GM23338 (cell line): ENCODE results near the gene GTF3C2. TPM values are rescaled to one million over a fixed set of nuclear protein-coding genes. Genes with fewer than 3 reads are reported as not detected.

ENCODE experiments used
- ATAC-seq: fragments of 200-7000 bp; cut with Tn5 transposase; 3 replicates; pipeline ENCODE4 v1.9.1; 2020
- DNase-seq: peaks from one replicate; pipeline ENCODE4 v3.0.0-alpha.2; 2015; ENCODE audit warnings: low spot score
- H2AFZ ChIP-seq: fragments of 200-600 bp; sonication (generic); 2 replicates; pipeline ENCODE4 v1.8.0; 2016; ENCODE audit warnings: antibody characterized with exemption, mild to moderate bottlenecking, moderate library complexity
- H3F3A ChIP-seq: fragments of 200-600 bp; sonication (generic); replicated peaks from 2 replicates; pipeline ENCODE4 v1.8.0; 2017; ENCODE audit warnings: antibody characterized with exemption, mixed run types, low read depth
- H3K27ac ChIP-seq: fragments of 200-600 bp; sonication (generic); 2 replicates; pipeline ENCODE4 v1.6.1; 2016; ENCODE audit warnings: low read depth
- H3K27me3 ChIP-seq: fragments of 200-600 bp; sonication (generic); 2 replicates; pipeline ENCODE4 v1.8.0; 2016; ENCODE audit warnings: mild to moderate bottlenecking, mixed run types, moderate library complexity; ENCODE audit not compliant: insufficient read depth
- H3K36me3 ChIP-seq: fragments of 200-600 bp; sonication (generic); 2 replicates; pipeline ENCODE4 v1.8.0; 2016; ENCODE audit warnings: mild to moderate bottlenecking; ENCODE audit not compliant: insufficient read depth
- H3K4me1 ChIP-seq: fragments of 200-600 bp; sonication (generic); 2 replicates; pipeline ENCODE4 v1.8.0; 2016; ENCODE audit warnings: mild to moderate bottlenecking, moderate library complexity; ENCODE audit not compliant: insufficient read depth
- H3K4me2 ChIP-seq: fragments of 200-600 bp; sonication (generic); 2 replicates; pipeline ENCODE4 v1.7.1; 2017; ENCODE audit warnings: mixed run types
- H3K4me3 ChIP-seq: fragments of 200-600 bp; sonication (generic); 2 replicates; pipeline ENCODE4 v1.6.1; 2016; ENCODE audit warnings: mixed run types
- H3K79me2 ChIP-seq: fragments of 200-600 bp; sonication (generic); replicated peaks from 2 replicates; pipeline ENCODE4 v1.8.0; 2017; ENCODE audit warnings: mild to moderate bottlenecking; ENCODE audit not compliant: insufficient read depth
- H3K9me2 ChIP-seq: fragments of 200-600 bp; sonication (generic); 2 replicates; pipeline ENCODE4 v1.8.0; 2017; ENCODE audit not compliant: insufficient read depth
- H4K20me1 ChIP-seq: fragments of 200-600 bp; sonication (generic); replicated peaks from 2 replicates; pipeline ENCODE4 v1.8.0; 2017; ENCODE audit warnings: mild to moderate bottlenecking; ENCODE audit not compliant: insufficient read depth
- H3K27ac Mint-ChIP-seq: 2 replicates; pipeline ENCODE4 v1.8.0; 2020; ENCODE audit warnings: inconsistent platforms, mild to moderate bottlenecking, moderate library complexity, mixed read lengths
- H3K27me3 Mint-ChIP-seq: 3 replicates; pipeline ENCODE4 v1.8.0; 2022; ENCODE audit warnings: low read depth, mild to moderate bottlenecking, moderate library complexity, mixed read lengths, inconsistent platforms; ENCODE audit not compliant: insufficient read depth, poor library complexity
- H3K36me3 Mint-ChIP-seq: 3 replicates; pipeline ENCODE4 v1.8.0; 2021; ENCODE audit warnings: low read depth, mild to moderate bottlenecking, inconsistent platforms, moderate library complexity, mixed read lengths
- H3K4me1 Mint-ChIP-seq: 3 replicates; pipeline ENCODE4 v1.8.0; 2020; ENCODE audit warnings: mild to moderate bottlenecking, inconsistent platforms, mixed read lengths
- H3K4me3 Mint-ChIP-seq: 3 replicates; pipeline ENCODE4 v1.8.0; 2021; ENCODE audit warnings: moderate library complexity, mild to moderate bottlenecking, inconsistent platforms, mixed read lengths
- H3K9me3 Mint-ChIP-seq: 3 replicates; pipeline ENCODE4 v1.8.0; 2020; ENCODE audit warnings: moderate library complexity, mild to moderate bottlenecking, inconsistent platforms, mixed read lengths
- CREB1 ChIP-seq: fragments of 250-450 bp; sonication (Bioruptor Pico); IDR thresholded peaks from 2 replicates; pipeline ENCODE4 v1.5.0; 2020; ENCODE audit warnings: low read depth, mild to moderate bottlenecking, moderate library complexity
- EZH2 ChIP-seq: fragments of 200-600 bp; sonication (generic); IDR thresholded peaks from one replicate; pipeline ENCODE4 v1.8.0; 2017; ENCODE audit warnings: antibody characterized with exemption, mild to moderate bottlenecking, low read depth; ENCODE audit not compliant: unreplicated experiment
- EZH2phosphoT487 ChIP-seq: fragments of 200-600 bp; sonication (generic); IDR thresholded peaks from one replicate; pipeline ENCODE4 v1.8.1; 2018; ENCODE audit warnings: antibody characterized with exemption; ENCODE audit not compliant: unreplicated experiment
- JUNB ChIP-seq: IDR thresholded peaks from one replicate; pipeline ENCODE4 v1.6.1; 2016; ENCODE audit warnings: antibody characterized with exemption; ENCODE audit not compliant: unreplicated experiment
- NANOG ChIP-seq: IDR thresholded peaks from 2 replicates; pipeline ENCODE4 v1.6.1; 2016; ENCODE audit warnings: antibody characterized with exemption, borderline replicate concordance
- POLR2AphosphoS5 ChIP-seq: IDR thresholded peaks from 2 replicates; pipeline ENCODE4 v1.6.1; 2016; ENCODE audit warnings: antibody characterized with exemption, low read depth
- STAT1 ChIP-seq: IDR thresholded peaks from one replicate; pipeline ENCODE4 v1.6.1; 2016; ENCODE audit warnings: antibody characterized with exemption; ENCODE audit not compliant: unreplicated experiment
- ZNF114 ChIP-seq: fragments of 250-450 bp; sonication (Bioruptor Pico); IDR thresholded peaks from 2 replicates; pipeline ENCODE4 v1.5.0; 2020; ENCODE audit warnings: mild to moderate bottlenecking, moderate library complexity
- ZNF331 ChIP-seq: fragments of 250-450 bp; sonication (Bioruptor Pico); IDR thresholded peaks from 2 replicates; pipeline ENCODE4 v1.5.0; 2020; ENCODE audit warnings: low read depth, mild to moderate bottlenecking, moderate library complexity
- polyA plus RNA-seq: library from polyadenylated mRNA; unstranded; fragments of >200 nt; fragmentation: Nextera tagmentation; extraction: Ambion mirVana; gene quantifications from 2 replicates; pipeline ENCODE4 v1.2.1, GENCODE V29; 2016
- total RNA-seq: library from RNA; depleted of rRNA; stranded (reverse); fragments of >200 nt; shearing (Covaris generic); gene quantifications from 2 replicates; pipeline ENCODE4 v1.2.3, GENCODE V29; 2014
- TF ChIP-seq, protein P1 (sequence below): IDR thresholded peaks from one replicate; pipeline ENCODE4 v1.6.1; 2018; ENCODE audit warnings: antibody characterized with exemption; ENCODE audit not compliant: unreplicated experiment
- TF ChIP-seq, protein P2 (sequence below): IDR thresholded peaks from 2 replicates; pipeline ENCODE4 v1.6.1; 2016; ENCODE audit warnings: antibody characterized with exemption
- TF ChIP-seq, protein P3 (sequence below): fragments of 250-450 bp; sonication (Bioruptor Pico); IDR thresholded peaks from 2 replicates; pipeline ENCODE4 v1.5.0; 2020; ENCODE audit warnings: mild to moderate bottlenecking, moderate library complexity
- TF ChIP-seq, protein P4 (sequence below), 2 experiments: fragments of 200-600 bp in 1 of 2; sonication (generic) in 1 of 2; conservative IDR thresholded peaks; 2 replicates each; pipeline versions ENCODE4 v1.5.1 to v1.6.1; 2016 to 2017; ENCODE audit warnings: antibody characterized with exemption in 2 of 2, low read depth in 2 of 2, mild to moderate bottlenecking in 2 of 2, moderate library complexity in 1 of 2

The GTF3C2 gene
- total and polyA plus RNA-seq, 2 experiments from 2014 or later: 69.1 to 118 TPM

DNA sequence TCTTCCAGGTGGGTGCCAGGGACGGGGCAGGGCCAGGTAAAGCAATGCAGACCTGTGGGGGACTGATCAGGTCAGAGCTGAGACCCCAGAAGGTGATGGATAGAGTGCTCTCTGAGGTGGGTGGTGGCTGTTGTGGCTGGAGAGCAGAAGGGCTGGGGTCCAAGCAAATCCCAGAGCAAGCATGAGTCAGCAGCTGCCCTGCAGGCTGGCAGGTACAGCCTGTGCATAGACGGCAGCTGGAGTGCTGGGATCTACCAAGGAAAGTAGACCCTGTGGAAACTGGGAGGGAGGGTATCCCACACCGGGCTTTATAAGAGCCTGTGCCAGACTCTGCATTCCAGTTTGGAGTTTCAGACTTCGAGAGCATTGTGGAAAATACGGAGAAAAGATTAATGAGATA lies 73.7 kb downstream of the GTF3C2 start:
- TF ChIP-seq, protein P1, sequence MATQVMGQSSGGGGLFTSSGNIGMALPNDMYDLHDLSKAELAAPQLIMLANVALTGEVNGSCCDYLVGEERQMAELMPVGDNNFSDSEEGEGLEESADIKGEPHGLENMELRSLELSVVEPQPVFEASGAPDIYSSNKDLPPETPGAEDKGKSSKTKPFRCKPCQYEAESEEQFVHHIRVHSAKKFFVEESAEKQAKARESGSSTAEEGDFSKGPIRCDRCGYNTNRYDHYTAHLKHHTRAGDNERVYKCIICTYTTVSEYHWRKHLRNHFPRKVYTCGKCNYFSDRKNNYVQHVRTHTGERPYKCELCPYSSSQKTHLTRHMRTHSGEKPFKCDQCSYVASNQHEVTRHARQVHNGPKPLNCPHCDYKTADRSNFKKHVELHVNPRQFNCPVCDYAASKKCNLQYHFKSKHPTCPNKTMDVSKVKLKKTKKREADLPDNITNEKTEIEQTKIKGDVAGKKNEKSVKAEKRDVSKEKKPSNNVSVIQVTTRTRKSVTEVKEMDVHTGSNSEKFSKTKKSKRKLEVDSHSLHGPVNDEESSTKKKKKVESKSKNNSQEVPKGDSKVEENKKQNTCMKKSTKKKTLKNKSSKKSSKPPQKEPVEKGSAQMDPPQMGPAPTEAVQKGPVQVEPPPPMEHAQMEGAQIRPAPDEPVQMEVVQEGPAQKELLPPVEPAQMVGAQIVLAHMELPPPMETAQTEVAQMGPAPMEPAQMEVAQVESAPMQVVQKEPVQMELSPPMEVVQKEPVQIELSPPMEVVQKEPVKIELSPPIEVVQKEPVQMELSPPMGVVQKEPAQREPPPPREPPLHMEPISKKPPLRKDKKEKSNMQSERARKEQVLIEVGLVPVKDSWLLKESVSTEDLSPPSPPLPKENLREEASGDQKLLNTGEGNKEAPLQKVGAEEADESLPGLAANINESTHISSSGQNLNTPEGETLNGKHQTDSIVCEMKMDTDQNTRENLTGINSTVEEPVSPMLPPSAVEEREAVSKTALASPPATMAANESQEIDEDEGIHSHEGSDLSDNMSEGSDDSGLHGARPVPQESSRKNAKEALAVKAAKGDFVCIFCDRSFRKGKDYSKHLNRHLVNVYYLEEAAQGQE: no peak
- TF ChIP-seq, protein P2, sequence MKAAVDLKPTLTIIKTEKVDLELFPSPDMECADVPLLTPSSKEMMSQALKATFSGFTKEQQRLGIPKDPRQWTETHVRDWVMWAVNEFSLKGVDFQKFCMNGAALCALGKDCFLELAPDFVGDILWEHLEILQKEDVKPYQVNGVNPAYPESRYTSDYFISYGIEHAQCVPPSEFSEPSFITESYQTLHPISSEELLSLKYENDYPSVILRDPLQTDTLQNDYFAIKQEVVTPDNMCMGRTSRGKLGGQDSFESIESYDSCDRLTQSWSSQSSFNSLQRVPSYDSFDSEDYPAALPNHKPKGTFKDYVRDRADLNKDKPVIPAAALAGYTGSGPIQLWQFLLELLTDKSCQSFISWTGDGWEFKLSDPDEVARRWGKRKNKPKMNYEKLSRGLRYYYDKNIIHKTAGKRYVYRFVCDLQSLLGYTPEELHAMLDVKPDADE: no peak
- TF ChIP-seq JUNB: no peak
- TF ChIP-seq, protein P3, sequence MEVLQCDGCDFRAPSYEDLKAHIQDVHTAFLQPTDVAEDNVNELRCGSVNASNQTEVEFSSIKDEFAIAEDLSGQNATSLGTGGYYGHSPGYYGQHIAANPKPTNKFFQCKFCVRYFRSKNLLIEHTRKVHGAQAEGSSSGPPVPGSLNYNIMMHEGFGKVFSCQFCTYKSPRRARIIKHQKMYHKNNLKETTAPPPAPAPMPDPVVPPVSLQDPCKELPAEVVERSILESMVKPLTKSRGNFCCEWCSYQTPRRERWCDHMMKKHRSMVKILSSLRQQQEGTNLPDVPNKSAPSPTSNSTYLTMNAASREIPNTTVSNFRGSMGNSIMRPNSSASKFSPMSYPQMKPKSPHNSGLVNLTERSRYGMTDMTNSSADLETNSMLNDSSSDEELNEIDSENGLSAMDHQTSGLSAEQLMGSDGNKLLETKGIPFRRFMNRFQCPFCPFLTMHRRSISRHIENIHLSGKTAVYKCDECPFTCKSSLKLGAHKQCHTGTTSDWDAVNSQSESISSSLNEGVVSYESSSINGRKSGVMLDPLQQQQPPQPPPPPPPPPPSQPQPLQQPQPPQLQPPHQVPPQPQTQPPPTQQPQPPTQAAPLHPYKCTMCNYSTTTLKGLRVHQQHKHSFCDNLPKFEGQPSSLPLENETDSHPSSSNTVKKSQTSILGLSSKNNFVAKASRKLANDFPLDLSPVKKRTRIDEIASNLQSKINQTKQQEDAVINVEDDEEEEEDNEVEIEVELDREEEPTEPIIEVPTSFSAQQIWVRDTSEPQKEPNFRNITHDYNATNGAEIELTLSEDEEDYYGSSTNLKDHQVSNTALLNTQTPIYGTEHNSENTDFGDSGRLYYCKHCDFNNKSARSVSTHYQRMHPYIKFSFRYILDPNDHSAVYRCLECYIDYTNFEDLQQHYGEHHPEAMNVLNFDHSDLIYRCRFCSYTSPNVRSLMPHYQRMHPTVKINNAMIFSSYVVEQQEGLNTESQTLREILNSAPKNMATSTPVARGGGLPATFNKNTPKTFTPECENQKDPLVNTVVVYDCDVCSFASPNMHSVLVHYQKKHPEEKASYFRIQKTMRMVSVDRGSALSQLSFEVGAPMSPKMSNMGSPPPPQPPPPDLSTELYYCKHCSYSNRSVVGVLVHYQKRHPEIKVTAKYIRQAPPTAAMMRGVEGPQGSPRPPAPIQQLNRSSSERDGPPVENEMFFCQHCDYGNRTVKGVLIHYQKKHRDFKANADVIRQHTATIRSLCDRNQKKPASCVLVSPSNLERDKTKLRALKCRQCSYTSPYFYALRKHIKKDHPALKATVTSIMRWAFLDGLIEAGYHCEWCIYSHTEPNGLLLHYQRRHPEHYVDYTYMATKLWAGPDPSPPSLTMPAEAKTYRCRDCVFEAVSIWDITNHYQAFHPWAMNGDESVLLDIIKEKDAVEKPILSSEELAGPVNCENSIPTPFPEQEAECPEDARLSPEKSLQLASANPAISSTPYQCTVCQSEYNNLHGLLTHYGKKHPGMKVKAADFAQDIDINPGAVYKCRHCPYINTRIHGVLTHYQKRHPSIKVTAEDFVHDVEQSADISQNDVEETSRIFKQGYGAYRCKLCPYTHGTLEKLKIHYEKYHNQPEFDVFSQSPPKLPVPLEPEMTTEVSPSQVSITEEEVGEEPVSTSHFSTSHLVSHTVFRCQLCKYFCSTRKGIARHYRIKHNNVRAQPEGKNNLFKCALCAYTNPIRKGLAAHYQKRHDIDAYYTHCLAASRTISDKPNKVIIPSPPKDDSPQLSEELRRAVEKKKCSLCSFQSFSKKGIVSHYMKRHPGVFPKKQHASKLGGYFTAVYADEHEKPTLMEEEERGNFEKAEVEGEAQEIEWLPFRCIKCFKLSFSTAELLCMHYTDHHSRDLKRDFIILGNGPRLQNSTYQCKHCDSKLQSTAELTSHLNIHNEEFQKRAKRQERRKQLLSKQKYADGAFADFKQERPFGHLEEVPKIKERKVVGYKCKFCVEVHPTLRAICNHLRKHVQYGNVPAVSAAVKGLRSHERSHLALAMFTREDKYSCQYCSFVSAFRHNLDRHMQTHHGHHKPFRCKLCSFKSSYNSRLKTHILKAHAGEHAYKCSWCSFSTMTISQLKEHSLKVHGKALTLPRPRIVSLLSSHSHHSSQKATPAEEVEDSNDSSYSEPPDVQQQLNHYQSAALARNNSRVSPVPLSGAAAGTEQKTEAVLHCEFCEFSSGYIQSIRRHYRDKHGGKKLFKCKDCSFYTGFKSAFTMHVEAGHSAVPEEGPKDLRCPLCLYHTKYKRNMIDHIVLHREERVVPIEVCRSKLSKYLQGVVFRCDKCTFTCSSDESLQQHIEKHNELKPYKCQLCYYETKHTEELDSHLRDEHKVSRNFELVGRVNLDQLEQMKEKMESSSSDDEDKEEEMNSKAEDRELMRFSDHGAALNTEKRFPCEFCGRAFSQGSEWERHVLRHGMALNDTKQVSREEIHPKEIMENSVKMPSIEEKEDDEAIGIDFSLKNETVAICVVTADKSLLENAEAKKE: no peak
- TF ChIP-seq NANOG: no peak
- TF ChIP-seq STAT1: no peak
- TF ChIP-seq, protein P4, sequence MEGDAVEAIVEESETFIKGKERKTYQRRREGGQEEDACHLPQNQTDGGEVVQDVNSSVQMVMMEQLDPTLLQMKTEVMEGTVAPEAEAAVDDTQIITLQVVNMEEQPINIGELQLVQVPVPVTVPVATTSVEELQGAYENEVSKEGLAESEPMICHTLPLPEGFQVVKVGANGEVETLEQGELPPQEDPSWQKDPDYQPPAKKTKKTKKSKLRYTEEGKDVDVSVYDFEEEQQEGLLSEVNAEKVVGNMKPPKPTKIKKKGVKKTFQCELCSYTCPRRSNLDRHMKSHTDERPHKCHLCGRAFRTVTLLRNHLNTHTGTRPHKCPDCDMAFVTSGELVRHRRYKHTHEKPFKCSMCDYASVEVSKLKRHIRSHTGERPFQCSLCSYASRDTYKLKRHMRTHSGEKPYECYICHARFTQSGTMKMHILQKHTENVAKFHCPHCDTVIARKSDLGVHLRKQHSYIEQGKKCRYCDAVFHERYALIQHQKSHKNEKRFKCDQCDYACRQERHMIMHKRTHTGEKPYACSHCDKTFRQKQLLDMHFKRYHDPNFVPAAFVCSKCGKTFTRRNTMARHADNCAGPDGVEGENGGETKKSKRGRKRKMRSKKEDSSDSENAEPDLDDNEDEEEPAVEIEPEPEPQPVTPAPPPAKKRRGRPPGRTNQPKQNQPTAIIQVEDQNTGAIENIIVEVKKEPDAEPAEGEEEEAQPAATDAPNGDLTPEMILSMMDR (conservative IDR thresholded peaks at IDR 0.05; ENCODE audit: low read depth in 2 of 2): no peak
- TF ChIP-seq POLR2AphosphoS5: no peak
- no peak for TF ChIP-seq EZH2phosphoT487
- no peak for TF ChIP-seq EZH2
- TF ChIP-seq CREB1 (CRISPR knock-in tag): no peak
- TF ChIP-seq ZNF114 (CRISPR knock-in tag): no peak
- TF ChIP-seq ZNF331 (CRISPR knock-in tag): no peak
- H3K4me1 ChIP-seq: peaks cover 27% of the 10 kb centered on the region
- no peaks in the 10 kb centered on the region for H4K20me1 ChIP-seq
- Mint-ChIP-seq H3K36me3 (no peaks in the 10 kb centered on the region), H3K4me3 (peak overlapping the region; percentile 63), H3K9me3 (no peaks in the 10 kb centered on the region), H3K27ac (peak overlapping the region; percentile 86), H3K27me3 (peaks cover 21% of the 10 kb centered on the region), H3K4me1 (peaks cover 47% of the 10 kb centered on the region)
- no peaks in the 10 kb centered on the region for H3K36me3 ChIP-seq
- peak overlapping the region; percentile 97 for H2AFZ ChIP-seq
- no peaks in the 10 kb centered on the region for H3K27me3 ChIP-seq
- H3K27ac ChIP-seq: 0 out of 2 replicates have a peak overlapping the region, but pooled peaks have one; percentile 56
- H3F3A ChIP-seq: peaks cover 13% of the 10 kb centered on the region
- peak overlapping the region; percentile 41; the same call in 1 of the 2 replicates for H3K4me3 ChIP-seq
- no peaks in the 10 kb centered on the region for H3K79me2 ChIP-seq
- H3K9me2 ChIP-seq: peaks cover 4% of the 10 kb centered on the region; the same call in 1 of the 2 replicates
- no peak for DNase-seq
- H3K4me2 ChIP-seq: peak overlapping the region; percentile 76
- peak; percentile 52 for ATAC-seq
